D721Med (cell line): Measurements from ENCODE around the gene ZNF805.

ENCODE experiments used
- DNase-seq: peaks from one replicate; pipeline ENCODE4 v3.0.0; 2011; ENCODE audit warnings: low spot score; ENCODE audit not compliant: insufficient read length
- FAIRE-seq: peaks from 2 replicates; lab custom pipeline; 2011; peaks lifted over from hg19 to GRCh38; lab: Jason Lieb, UNC
- TF ChIP-seq, protein P1 (sequence below): IDR thresholded peaks from 2 replicates; pipeline ENCODE4 v1.5.1; 2012; ENCODE audit warnings: mild to moderate bottlenecking, control low read depth; ENCODE audit not compliant: insufficient read depth; ENCODE audit errors: missing control alignments

The ZNF805 gene

DNA sequence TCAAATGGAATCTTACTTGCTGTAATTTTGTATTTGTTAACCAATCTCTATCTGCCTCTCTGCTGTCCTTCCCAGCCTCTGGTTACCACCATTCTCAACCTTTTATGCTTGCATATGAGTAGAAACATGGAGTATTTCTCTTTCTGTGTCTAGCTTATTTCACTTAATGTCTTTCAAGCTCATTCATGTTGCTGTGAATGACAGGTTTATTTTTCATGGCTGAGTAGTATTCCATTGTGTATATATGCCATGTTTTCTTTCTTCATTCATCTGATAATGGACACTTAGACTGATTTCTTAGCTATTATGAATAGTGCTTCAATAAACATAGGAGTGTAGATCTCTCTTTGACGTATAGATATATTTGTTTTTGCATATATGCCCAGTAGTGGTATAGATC lies 53.3 kb downstream of the ZNF805 start:
- TF ChIP-seq, protein P1, sequence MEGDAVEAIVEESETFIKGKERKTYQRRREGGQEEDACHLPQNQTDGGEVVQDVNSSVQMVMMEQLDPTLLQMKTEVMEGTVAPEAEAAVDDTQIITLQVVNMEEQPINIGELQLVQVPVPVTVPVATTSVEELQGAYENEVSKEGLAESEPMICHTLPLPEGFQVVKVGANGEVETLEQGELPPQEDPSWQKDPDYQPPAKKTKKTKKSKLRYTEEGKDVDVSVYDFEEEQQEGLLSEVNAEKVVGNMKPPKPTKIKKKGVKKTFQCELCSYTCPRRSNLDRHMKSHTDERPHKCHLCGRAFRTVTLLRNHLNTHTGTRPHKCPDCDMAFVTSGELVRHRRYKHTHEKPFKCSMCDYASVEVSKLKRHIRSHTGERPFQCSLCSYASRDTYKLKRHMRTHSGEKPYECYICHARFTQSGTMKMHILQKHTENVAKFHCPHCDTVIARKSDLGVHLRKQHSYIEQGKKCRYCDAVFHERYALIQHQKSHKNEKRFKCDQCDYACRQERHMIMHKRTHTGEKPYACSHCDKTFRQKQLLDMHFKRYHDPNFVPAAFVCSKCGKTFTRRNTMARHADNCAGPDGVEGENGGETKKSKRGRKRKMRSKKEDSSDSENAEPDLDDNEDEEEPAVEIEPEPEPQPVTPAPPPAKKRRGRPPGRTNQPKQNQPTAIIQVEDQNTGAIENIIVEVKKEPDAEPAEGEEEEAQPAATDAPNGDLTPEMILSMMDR = no peak
- DNase-seq (no peak), FAIRE-seq (no peak)

DNA sequence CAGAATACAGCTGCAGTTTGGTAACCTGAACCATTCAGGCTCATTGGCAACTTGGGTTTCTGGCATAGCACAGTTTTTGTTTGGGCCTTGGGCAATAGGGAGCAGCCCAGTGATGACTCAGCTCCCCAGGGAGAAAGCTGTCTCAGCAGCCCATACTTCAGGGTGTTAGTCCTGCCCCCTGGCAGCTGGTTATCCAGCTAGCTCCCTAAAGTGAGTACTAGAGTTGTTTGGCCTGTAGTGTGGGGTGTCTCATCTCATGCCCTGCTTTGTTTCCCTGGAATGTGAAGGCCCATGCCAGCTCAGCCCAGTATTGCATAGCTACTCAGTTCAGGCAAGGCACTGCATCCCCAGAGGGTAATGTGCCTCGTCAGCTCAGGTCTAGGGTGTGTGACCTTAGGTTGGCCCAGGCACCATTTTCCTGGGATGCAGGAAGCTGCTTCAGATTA lies 61.6 kb downstream of the ZNF805 start:
- FAIRE-seq = no peak
- TF ChIP-seq, protein P1 = no peak
- no peak for DNase-seq

DNA sequence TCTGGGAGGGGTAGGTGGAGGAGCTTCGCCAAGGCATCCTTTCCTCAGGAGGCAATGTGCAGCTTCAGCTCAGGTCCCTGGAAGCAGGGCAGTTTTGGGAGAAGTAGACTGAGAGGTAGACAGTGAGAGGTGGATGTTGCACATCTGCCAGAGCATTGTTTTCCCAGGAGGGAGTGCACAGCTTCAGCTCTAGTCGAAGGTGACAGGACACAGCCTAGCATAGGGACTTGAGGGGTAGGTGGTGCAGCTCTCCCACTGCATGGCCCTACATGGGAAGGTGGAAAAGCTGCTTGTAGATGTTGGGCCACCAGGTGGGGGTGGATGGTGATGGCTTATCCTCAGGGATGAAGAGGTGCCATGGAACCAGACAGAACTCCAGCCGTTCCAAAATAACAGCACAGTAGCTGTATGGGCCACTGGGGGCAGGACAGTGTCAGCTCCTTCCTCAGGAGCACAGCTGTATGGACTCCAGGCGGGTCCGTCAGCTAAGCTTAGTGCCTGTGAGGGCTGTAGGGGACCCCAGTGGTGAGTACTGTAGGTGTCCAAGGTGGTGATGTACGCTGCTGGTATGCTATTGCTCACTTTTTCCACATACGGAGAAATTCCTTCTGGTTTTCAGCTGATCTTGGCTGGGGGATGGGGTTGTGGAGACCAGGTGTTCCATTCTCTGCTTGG lies 62.4 kb downstream of the ZNF805 start:
- TF ChIP-seq, protein P1 = no peak
- no peak for DNase-seq
- no peak for FAIRE-seq
